HG03439 (cell line): ENCODE measurements around the gene IFI16.
"Not testable (repeated sequence)": the region's sequence is repeated elsewhere in the genome, so short reads cannot be mapped to it uniquely, and the experiment has no call there.

ENCODE experiments used
- ATAC-seq: cut with Tn5 transposase; IDR thresholded peaks from one replicate; pipeline ENCODE4 v1.9.1; 2021; ENCODE audit warnings: mild to moderate bottlenecking, moderate library complexity; ENCODE audit not compliant: unreplicated experiment

The IFI16 gene

DNA sequence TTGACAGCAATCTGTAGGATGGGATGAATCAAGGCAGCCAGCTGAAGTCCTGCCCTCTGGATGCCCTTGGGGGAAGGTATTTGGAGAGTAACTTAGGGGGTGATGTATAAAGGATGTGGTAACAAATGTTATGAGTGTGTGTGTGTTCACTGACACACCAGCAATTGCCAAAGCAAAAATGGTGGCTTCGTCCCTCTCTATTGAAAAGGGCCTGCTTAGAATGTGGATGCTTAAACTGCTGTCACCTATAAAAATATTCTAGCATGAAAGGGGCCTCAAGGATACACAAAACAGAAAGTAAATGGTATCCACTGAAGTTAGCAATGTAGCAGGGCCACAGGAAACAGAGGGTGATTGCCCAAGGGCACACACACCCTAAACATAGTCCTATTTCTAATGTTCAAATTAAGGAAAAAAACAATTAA, 81.9 kb downstream of the IFI16 start:
- ATAC-seq: no peak

DNA sequence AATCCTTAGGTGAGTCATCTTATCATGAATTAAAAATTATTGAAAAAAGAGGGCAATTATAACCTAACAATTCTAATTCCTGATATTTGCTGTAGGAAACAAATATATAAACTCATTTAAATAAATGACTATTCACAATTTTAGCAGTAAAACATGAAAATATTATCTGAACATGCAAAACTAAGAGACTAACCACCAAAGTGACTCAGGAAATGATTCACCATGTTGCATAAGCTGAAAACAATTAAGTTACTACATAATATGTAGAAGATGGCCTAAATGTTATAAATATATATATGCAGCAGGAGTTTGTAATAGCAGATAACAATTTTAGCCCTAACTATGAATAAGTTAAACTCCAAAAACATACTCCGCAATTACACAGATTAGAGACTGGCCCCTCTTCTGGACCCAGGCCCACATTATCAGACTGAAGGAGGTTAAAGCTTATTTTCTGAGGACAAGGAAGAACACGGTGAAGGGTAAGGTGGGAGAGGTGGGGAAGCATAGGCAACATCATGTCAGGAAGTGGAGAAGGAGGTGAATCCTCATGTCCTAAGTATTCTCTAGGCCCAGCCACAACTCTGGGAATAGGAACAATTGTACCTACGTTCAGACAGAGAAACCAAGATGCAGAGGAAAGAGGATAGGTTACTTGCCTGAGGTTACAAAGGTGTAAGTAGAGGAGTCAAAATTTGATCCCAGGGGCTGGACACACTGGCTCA, 82.5 kb downstream of the IFI16 start:
- ATAC-seq: no peak

DNA sequence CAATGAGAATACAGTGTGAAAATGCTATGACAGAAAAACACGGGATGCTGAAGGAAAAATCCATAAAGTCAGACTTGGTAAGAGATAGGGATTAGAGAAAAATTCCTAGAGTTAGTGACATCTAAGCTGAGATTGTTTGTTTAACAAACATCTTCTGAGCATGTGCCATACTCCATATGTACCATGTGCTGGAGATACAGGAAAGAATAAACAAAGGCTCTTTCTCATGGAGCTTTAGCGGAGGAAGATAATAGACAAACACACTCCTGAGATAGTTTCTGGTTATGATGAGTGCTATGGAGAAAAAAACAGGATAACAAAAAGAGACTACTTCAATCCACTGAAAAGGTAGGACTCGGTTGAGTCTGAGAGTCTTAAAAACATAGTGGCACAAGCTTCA, 88.9 kb downstream of the IFI16 start:
- no peak for ATAC-seq

DNA sequence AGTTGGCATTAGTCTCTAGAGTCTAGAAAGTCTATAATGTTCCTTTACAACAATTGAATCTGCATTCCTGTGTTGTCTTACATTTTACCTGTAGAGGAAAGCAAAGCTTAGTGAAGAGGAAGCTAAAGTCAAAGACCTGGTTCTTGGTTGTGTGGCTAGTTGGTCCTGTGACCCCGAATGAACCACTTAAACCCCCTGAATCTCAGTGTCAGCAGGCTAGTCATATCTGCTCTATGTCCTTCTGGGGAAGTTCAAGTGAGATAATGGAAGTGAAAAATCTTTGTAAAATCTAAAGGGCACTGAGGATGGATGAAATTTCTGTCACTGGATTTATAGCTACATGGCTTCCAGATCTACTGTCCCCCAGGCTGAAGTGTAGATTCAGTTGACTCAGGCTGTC, 90.9 kb downstream of the IFI16 start:
- no peak for ATAC-seq

DNA sequence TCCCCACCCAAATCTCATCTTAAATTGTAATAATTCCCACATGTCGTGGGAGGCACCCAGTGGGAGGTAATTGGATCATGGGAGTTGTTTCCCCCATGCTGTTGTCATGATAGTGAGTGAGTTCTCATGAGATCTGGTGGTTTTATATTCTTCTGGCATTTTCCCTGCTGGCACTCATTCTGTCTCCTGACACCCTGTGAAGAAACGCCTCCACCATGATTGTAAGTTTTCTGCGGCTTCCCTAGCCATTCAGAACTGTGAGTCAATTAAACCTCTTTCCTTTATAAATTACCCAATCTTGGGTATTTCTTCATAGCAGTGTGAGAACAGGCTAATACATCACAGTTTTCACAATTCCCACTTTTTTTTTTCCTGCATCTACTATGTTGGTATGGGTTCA, 93.3 kb downstream of the IFI16 start:
- not testable (repeated sequence) for ATAC-seq
